Activated CD8-positive, alpha-beta memory T cell treated with anti-CD3 and anti-CD28 coated beads, Interleukin-2, amount 50 U/mL, for 24 hours (primary cell): ENCODE results near the gene L3MBTL4.

ENCODE experiments used
- DNase-seq: peaks from one replicate; pipeline ENCODE4 v3.0.0-alpha.2; 2020; ENCODE audit errors: extremely low read depth

The L3MBTL4 gene

DNA sequence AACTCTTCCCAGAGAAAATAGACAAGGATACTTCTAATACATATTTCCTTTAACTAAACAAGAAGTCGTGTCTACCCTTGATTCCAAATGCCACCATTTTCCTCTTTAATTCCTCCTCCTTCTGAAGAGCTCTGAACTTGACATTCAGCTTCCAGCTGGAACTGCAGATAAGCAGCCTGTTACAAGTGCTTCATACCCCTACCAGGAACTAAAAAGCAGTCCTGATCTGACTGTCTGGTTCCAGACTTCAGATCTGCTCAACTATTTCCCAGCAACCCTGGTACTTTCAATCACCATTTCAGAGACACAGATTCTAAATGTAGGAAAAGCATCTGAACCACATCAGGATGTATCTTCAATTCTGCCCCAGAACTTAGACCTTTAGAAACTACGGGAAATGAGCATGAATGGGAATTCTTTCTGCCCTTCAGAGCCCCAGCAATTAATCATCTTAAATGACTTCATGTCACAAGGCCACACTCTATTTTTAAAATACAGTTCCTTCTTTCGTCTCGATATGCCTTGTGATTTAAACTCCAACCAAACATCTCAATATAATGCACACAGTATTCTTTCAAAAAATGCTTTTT is 159.5 kb downstream of the L3MBTL4 start:
- no peak for DNase-seq

DNA sequence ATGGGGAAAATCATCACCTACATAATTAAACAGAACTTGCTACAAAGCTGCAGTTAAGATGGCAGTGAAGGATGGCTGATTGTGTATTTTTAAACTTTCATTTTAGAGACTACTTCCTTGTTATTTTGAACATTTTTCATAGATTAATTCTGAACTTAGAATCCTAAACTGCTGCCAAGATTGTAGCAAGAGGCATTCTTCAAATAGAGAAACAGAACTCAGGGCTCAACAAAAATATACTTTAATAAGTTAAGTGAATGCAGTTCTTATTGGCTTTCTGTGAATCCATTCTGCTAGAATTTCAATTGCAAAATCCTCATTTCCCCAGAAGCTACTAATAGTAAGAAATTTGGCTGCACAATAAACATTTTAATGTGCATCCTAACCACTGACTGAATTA is 160.3 kb downstream of the L3MBTL4 start:
- no peak for DNase-seq

DNA sequence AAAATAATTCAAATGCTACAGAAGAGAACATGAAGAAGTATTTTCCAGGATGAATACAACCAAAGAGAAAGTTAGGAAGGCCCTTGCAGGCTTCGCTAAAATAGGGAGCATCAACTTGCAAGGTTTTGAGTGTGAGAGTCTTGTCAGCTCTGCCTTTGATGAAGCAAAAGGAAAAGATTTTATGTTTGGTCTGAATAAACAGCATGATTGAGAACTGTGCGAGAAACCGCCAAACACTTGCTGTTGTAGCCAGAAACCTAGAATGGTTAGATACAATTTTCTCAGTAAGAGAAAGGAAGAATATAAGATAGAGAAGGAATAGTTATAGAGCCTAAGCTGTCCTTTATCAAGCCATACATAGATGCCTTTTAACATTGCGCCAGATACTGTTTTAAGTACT is 163.6 kb downstream of the L3MBTL4 start:
- DNase-seq, result no peak

DNA sequence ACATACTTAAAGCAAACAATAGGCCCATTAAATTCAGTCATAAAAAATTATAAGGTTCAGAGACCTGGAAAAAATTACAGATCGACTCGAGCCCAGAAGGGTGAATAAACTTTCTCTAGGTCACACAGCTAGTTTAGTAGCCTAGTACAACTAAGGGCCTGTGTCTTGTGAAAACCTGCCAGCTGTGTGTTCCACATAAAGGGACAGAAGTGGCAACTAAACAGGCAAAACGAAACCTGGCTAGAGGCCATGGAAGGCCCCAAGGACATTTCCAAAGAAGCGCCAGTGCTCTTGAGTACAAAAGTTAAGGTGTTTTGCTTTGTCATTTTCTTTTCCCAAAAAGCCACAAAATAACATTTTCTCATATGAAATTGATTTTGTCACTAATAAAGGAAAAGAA is 164.9 kb downstream of the L3MBTL4 start:
- DNase-seq, result no peak

DNA sequence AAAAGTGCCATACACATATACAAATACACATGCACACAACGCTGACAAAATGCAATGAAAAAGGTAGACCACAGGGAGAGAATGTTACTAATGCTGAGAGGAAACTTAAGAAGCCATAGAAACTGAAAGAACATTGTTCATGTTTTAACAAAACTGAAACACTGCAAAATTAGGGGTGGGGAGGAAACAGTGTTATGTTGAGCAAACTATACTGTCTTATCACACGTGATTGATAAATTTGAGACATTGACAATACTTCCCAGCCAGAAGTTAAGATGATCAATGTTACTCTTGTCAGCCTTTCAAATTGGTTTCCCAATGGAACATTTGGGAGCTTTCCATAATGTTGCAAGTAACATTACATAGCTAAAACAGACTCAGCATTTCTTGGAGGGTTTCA is 165.5 kb downstream of the L3MBTL4 start:
- no peak for DNase-seq

DNA sequence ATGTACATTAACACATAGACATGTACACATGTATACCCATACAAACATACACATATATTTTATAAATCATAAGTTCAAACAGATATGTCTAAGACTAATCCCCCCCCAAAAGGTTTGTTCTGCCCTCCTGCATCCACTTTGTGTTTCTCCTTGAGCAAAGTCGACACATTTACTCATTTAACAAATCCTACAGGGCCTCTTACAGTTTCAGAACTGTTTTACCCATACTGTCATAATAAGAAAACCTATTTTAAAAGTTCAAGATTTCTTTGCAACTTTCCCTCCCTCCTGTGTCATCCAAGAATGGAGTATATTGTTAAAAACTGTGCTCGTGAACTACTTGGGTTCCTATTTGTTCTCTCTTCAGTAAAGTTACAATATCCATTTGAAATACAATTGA is 166.7 kb downstream of the L3MBTL4 start:
- DNase-seq, result no peak

DNA sequence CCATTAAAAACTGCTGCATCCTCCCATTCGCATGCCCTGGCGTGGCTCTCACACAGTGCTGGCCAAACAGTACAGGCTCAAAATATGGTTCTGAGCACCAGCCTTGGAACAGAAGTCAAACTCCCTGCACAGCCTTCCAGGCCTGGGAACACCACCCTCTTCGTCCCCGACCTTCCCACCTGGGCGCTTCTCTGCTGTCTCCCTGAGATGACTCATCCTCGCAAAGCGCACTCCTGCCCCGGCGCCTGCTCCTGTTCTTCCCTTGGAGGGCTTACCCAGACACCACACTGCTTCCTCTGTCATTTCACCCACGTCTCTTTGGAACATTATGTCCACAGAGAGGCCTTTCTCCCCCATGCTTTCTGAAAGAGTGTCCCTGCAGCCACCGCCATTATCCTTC is 172.7 kb downstream of the L3MBTL4 start:
- DNase-seq, result no peak

DNA sequence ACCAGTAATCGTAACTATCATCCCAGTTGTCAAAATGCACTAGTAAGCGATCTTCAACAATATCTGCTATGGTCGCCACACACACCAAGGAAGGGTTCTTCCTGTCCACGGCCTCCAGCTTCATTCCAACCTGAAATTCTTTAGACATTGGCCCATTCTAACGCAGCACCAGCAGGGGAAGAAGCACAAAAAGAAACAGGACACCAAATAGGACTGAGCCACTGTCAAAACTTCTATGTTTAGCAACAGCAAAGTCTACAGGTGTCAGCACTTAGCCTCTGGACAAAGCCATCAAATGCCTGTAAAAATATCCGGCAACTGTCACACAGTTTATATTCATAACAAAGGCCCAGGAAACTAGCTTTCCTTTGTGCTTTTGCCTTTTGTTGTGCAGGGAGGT is 175.0 kb downstream of the L3MBTL4 start:
- DNase-seq, result no peak

DNA sequence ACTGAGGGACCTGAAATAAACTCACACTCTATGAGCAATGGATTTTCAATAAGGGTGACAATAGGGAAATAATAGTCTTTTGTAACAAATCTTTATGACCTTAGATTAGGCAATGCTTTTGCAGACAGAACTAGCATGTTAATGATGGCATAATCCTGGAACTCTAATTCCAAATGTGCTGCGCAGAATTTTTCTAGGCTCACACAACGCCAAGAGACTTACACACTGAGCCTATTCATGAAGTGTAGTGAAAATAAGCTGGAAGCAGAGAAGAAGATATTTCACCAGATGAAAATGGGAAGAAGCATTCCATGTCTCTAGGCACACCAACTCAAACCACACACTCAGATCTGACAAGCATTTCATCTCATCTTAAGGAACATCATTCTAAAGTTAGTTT is 178.5 kb downstream of the L3MBTL4 start:
- DNase-seq, result no peak

DNA sequence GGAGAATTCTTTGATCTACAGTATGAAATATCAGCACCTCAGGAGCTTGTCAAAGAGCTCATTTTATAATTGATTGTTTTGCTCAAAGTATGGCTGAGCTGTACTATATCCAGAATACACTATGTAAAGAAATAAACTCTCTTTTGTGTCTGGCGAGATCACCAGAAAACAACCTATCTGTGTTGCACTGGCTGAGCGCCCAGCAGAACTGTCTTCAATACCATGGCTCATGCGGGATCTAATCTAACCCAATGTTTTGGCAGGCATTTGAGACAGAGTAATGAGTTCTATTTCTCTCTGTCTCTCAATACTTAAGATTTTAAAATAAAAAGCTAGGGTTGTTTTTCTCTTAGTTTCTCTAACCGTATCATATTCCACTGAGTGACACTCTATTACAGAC is 192.4 kb downstream of the L3MBTL4 start:
- DNase-seq, result no peak

DNA sequence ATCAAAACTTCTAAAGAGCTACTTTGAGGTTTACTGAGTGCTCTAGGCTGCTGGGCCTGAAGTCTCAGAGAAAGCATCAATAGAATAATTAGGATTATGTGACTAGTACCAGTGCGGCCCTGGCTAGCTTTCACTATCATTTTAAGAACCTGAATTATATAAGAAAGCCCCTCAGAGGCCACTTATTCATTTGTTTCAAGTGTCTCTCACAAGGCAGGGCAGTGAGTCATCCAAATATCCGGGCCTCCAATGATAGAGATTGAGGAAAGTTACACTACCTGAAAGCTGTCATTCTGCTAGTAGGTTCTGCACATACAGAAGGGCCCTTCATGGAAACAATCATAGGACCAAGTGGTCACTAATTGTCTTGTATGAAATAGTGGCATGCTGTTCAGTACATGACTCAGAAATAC is 193.1 kb downstream of the L3MBTL4 start:
- no peak for DNase-seq

DNA sequence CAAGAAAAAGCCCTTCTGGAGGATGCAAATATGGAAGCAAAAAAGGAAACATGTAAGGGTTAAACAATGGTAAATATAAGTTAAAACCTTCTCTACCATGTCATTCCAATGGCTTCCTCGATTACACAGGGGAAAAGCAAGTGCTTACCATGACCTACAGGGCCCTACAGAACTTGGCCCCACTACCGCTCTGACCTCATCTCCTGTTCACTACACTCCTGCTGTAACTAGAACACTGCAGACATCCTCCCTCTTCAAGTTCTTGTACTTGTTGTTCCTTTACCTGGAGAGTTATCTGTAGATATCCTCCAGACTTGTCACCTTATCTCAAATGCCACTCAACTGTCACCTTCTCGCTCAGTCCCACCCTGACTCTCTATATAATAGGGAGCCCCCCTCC is 194.6 kb downstream of the L3MBTL4 start:
- DNase-seq, result no peak

DNA sequence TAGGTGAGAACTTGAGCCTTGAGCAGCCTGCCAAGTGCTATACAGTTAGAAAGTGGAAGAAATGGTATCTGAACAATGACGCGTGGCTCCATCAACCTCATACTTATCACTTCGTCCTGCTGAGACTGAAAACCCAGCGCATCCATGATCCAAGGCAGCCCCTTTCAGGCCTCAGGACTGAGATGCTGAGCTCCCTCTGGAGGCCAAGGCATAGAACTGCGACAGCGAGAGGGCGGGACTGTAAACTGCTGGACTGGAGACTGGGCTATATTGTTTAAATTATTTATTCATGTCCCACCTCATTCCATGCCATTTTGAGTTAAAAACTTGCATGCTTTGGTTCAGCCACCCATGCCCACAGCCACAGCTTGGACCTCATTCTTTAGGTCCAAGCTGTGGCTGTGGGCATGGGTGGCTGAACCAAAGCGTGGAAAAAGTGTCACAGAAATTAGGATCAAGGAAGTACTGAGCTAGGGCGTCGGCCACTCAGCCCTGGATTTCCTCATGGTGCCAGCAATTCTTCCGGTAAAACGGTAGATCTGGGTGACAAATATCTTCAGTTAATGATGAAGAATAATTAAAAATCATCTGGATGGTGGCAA is 195.5 kb downstream of the L3MBTL4 start:
- DNase-seq, result no peak

DNA sequence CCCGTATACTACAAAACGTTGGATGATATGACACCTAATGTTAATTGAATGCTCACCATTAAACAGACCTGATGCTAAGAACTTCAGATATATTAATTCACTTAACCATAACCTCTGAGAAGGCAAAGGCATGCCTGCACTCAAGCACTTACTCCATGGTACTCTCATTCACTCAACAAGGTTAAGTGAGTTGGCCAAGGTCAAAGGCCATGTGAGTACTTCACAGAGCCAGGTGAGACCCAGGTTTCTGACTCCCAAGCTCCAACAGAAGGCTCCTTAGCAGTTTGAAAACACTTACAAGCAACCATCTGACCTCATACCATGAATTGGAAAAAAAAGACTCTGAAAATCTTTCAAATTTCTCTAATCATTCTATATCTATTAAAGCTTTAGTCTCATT is 198.8 kb downstream of the L3MBTL4 start:
- DNase-seq, result no peak

DNA sequence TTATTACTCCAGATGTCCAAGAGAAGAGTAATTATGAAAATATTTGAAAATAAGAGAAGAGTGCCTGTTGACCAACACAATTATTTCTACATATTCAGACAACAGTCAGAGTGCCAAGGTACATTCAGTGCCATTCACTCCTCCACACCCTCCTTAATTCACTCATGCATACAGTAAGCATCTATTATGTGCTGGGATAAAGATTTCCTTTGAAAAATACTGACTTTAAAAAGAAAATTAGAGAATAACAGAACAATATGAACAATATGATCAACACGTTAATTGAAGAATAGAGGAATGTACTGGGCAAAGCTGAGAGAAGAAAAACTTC is 203.6 kb downstream of the L3MBTL4 start:
- no peak for DNase-seq

DNA sequence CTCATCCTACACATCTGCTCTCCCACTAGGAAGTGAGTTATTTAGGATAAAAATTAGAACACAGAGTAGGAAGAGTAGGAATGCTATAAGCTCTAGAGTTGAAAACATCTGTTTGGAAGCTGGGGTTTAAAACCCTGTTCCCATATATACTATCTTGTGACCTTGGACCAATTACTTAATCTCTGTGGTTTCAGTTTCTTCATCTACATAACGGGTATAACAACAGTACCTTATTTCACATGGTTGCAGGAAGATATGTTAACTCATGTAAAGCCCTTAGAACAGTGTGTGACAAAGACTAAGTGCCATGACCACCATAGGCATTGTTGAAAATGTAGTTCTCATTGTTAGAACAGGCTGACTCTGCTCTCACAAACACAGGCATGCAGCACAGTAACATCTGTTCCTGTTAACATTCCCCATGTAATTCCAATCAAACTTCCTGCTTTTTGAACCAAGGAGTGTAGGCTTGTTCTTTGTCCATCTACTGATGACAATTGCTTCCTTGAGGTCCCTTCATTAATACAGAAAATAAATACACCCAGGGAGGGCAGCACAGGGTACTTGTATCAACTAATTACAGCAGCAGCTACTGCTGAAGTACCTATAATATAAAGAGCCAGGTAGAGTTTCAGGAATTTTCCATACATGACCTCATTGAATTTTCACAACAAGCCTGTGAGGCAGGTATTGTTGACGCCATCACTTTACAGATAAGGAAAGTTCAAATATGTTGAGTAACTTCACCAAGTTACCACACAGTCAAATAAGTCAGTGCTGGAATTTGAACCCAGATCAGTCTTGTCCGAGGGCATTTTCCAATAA is 204.2 kb downstream of the L3MBTL4 start:
- no peak for DNase-seq

DNA sequence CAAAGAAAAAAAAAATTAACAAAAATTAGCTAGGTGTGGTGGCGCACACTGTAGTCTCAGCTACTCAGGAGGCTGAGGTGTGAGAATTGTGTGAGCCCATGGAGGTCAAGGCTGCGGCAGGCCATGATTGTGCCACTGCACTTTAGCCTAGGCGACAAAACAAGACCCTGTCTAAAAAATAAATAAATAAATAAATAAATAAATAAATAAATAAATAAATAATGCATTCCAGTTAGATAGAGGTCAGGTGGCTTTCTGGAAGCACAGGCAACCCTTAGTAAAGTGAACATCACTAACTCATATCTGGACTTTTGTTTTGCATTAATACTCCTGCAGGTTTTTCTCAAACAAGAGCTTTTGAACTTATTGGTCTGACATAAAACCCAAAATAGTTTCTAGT is 206.8 kb downstream of the L3MBTL4 start:
- DNase-seq, result no peak

DNA sequence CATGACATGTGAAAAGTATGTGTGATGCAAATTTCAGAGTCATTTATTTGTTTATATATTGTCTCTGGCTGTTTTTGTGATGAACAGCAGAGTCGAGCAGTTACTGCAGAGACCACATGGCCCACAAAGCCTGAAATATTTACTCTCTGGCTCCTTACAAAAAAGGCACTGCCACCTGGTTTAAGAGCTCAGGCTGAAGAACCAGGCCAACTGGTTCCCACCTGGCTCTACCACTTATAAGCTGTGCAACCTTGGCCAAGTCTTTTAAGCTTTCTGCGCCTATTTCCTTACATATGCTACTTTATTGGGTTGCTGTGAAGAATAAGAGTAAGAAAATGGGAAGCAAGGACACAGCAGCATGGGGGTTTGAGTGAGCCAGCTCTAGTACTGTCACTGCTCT is 207.6 kb downstream of the L3MBTL4 start:
- DNase-seq, result no peak

DNA sequence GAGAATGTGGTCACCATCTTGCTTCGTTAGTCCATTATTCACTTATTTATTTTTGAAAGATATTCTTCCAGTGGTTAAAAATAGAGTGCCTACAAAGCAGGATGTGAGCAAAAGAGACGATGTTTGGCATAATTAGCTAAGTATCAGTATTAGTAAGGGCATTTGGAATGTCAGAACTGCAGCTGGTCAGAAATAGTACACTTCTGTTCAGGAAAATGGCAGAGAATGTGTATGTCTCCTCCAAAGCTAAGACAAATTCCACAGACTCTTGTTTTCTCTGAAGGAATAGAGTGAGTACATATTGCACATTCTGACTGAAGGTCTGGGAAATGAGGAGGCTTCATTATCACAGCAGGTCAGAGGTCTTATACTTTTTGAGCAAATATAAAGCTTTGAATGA is 209.0 kb downstream of the L3MBTL4 start:
- DNase-seq, result no peak

DNA sequence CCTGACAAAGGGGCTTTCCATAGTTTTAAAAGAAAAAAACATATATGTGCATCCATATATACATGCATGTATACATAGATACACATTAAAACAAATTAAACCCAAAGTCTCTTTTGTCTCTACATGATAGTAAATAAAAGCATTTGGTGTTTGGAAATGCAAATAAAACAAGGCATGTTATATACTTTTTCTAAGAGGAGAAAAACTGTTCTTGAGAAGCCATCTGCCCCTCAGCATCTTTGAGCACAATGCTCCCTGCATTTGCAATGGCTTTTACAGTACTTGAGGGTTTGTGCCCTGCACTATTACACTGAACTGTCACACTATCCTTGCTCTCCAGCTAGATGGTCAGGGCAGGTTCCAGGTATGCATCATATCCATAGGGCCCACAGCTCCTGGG is 210.2 kb downstream of the L3MBTL4 start:
- DNase-seq, result no peak

DNA sequence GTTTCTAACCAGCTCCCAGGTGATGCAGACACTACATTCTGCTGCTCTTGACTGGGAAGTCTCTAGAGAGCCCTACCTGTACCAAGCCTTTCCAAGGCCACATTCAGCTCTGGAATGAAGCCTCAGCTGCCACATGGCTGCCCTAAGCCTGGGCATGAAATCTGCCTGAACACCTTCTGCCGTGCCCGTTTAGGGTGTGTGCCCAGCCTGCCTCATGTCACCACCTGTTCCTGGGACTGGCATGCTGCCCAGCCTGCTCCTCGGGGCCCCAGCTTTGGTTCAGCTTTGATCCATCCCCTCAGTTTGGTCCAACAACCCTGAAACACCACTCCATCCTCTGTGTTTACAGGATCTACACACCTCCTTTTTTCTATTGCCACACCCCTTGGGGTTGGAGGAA is 210.9 kb downstream of the L3MBTL4 start:
- DNase-seq, result no peak

DNA sequence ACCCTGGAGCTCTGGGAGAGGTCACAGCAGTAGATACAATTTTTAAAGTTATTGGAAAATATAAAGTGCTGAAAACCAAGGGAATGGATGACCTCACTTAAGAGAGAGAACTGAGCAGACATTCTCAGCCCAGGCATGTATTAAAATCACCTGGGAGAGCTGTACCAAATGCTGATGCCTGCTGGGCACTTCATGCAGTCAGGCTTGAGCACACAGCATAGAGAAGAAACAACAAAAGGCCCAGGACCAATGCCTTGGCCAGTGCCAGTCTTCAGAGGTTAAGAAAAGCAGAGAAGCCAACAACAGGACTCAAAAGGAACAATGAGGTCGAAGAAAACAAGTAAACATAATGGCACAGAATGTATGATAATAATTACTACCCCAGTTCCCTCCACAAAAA is 211.8 kb downstream of the L3MBTL4 start:
- DNase-seq, result no peak

DNA sequence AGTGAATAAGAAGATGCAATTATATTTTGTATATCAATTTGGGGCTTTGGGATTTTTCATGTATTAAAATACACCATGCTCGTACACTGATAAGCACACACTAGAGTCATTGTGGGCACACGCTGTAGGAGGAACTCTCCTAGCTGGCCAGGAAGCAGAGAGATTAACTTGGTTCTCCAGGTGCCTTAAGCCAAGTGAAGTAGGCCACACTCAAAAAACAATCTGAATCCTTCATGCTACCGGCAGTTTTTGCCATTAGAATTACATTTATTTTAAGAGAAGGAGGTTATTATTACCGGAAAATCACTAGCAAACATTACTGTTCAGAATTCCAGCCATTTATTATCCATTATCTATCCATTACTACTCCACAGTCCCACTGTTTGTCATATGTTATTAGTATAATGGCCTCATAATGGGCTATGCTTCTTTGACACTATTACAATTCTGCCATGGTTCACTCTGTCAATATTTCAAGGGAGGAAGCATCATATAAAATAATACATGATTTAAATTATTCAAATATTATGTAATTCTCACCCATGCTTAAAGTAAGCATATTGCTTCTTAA is 214.4 kb downstream of the L3MBTL4 start:
- DNase-seq, result no peak
